ENCODE results near the gene KLRC2.

- TF ChIP-seq CTCF (IDR thresholded peaks at IDR 0.05; ENCODE audit: low read depth, low read length) (no peak), POLR2A (IDR thresholded peaks at IDR 0.05; ENCODE audit: extremely low read depth, insufficient read length) (no peak)
These were observed 40.3 kb downstream of the KLRC2 start for GRCh38 chr12:10395390-10395998.

Data from NB4 (cell line).